ENCODE measurements around the gene NR3C1.

The NR3C1 gene

GRCh38 chr5:143229426-143229895 lies 174.0 kb downstream of the NR3C1 start:
- no peak for FAIRE-seq

- FAIRE-seq, result peak; percentile 5
Measured at GRCh38 chr5:143228597-143229293, 174.7 kb downstream of the NR3C1 start.

All from islet of Langerhans (tissue), 1 donor.